H1 (cell line): Measurements from ENCODE around the gene SOX2. TPM values are rescaled to one million over a fixed set of nuclear protein-coding genes. Genes with fewer than 3 reads are reported as not detected.

Source experiments
- CTCF ChIA-PET: fragments of 300-600 bp; sonication (Branson Sonifier 250); formaldehyde crosslinking; loops from one replicate; lab custom pipeline; 2021; ENCODE audit not compliant: partially characterized antibody; lab: Charles Lee
- POLR2A ChIA-PET: fragments of 300-600 bp; sonication (Branson Sonifier 250); formaldehyde crosslinking; loops from one replicate; lab custom pipeline; 2021; ENCODE audit warnings: inconsistent platforms; ENCODE audit not compliant: partially characterized antibody; lab: Charles Lee
- DNase-seq, 2 experiments: peaks; one replicate each; pipeline versions ENCODE4 v3.0.0 to v3.0.0-alpha.2; 2010 to 2022; ENCODE audit warnings: low spot score in 2 of 2, low read depth in 1 of 2, mixed read lengths in 1 of 2
- FAIRE-seq: peaks from 2 replicates; lab custom pipeline; 2011; peaks lifted over from hg19 to GRCh38; lab: Jason Lieb, UNC
- H2AFZ ChIP-seq: 2 replicates; pipeline ENCODE4 v1.8.1; 2012; ENCODE audit warnings: low read length, inconsistent platforms
- H2AK5ac ChIP-seq: 2 replicates; pipeline ENCODE4 v1.6.1; 2013; ENCODE audit warnings: low read depth, low read length
- H2BK120ac ChIP-seq: replicated peaks from 2 replicates; pipeline ENCODE3; 2013; ENCODE audit warnings: low read depth, low read length, inconsistent platforms
- H2BK12ac ChIP-seq: 2 replicates; pipeline ENCODE4 v1.6.1; 2013; ENCODE audit warnings: low read depth, low read length
- H2BK15ac ChIP-seq: 2 replicates; pipeline ENCODE4 v1.6.1; 2013; ENCODE audit warnings: low read length
- H2BK20ac ChIP-seq: 2 replicates; pipeline ENCODE4 v1.6.1; 2013; ENCODE audit warnings: low read length
- H2BK5ac ChIP-seq: 2 replicates; pipeline ENCODE4 v1.6.1; 2013; ENCODE audit warnings: low read depth, low read length
- H3K14ac ChIP-seq: 2 replicates; pipeline ENCODE4 v1.6.1; 2013; ENCODE audit warnings: inconsistent platforms; ENCODE audit not compliant: insufficient read length
- H3K18ac ChIP-seq: 2 replicates; pipeline ENCODE4 v1.6.1; 2013; ENCODE audit warnings: low read length; ENCODE audit errors: extremely low read depth
- H3K23ac ChIP-seq: 2 replicates; pipeline ENCODE4 v1.6.1; 2013; ENCODE audit warnings: inconsistent platforms; ENCODE audit not compliant: insufficient read length
- H3K23me2 ChIP-seq: 2 replicates; pipeline ENCODE4 v1.6.1; 2013; ENCODE audit warnings: low read depth, low read length
- H3K27ac ChIP-seq: 2 replicates; pipeline ENCODE4 v1.6.1; 2011; ENCODE audit warnings: low read depth, low read length, inconsistent platforms
- H3K27me3 ChIP-seq, 4 experiments: replicated peaks in 1 of 4; 1 replicate in 1 of 4; 2 replicates in 3 of 4; pipeline versions ENCODE4 v1.6.1 to v1.8.1; 2011 to 2013; ENCODE audit warnings: low read length in 3 of 4, mild to moderate bottlenecking in 3 of 4, inconsistent platforms in 2 of 4, mixed read lengths in 2 of 4, moderate library complexity in 1 of 4; ENCODE audit not compliant: control insufficient read depth in 3 of 4, insufficient read depth in 3 of 4; ENCODE audit errors: extremely low read depth in 1 of 4
- H3K36me3 ChIP-seq, 4 experiments: 2 replicates each; pipeline versions ENCODE4 v1.6.1 to v1.8.1; 2011 to 2013; ENCODE audit warnings: mild to moderate bottlenecking in 4 of 4, low read length in 3 of 4, moderate library complexity in 2 of 4, control low read depth in 1 of 4, inconsistent platforms in 1 of 4; ENCODE audit not compliant: insufficient read depth in 4 of 4, control insufficient read depth in 2 of 4
- H3K4ac ChIP-seq: replicated peaks from 2 replicates; pipeline ENCODE3; 2013; ENCODE audit warnings: low read length, low read depth, mixed read lengths, inconsistent platforms; ENCODE audit not compliant: insufficient read length
- H3K4me1 ChIP-seq, 4 experiments: replicated peaks in 1 of 4; 1 replicate in 1 of 4; 2 replicates in 3 of 4; pipeline versions ENCODE4 v1.6.1 to v1.8.1; 2011 to 2013; ENCODE audit warnings: low read length in 3 of 4, inconsistent platforms in 2 of 4, mixed read lengths in 1 of 4; ENCODE audit not compliant: insufficient read depth in 4 of 4, control insufficient read depth in 3 of 4
- H3K4me2 ChIP-seq, 2 experiments: 2 replicates each; pipeline versions ENCODE4 v1.6.1 to v1.8.1; 2011 to 2013; ENCODE audit warnings: low read depth in 2 of 2, low read length in 2 of 2, control low read depth in 1 of 2, inconsistent platforms in 1 of 2, mild to moderate bottlenecking in 1 of 2; ENCODE audit not compliant: insufficient read depth in 1 of 2
- H3K4me3 ChIP-seq, 4 experiments: fragments of 200-600, 300-600 bp in 1 of 4; sonication (generic), shearing (Covaris generic), sonication (Bioruptor Twin) in 1 of 4; 2 replicates each; pipeline versions ENCODE4 v1.5.1 to v1.8.1; 2011 to 2016; ENCODE audit warnings: low read length in 4 of 4, low read depth in 3 of 4, control low read depth in 2 of 4, inconsistent platforms in 2 of 4, mild to moderate bottlenecking in 2 of 4, mixed read lengths in 1 of 4, moderate library complexity in 1 of 4; ENCODE audit not compliant: insufficient read depth in 2 of 4; ENCODE audit errors: extremely low read depth in 1 of 4
- H3K56ac ChIP-seq: replicated peaks from 2 replicates; pipeline ENCODE3; 2013; ENCODE audit warnings: low read depth, mild to moderate bottlenecking, mixed read lengths, low read length, inconsistent platforms; ENCODE audit not compliant: insufficient read length
- H3K79me1 ChIP-seq: 2 replicates; pipeline ENCODE4 v1.6.1; 2013; ENCODE audit warnings: low read depth, low read length, control low read depth
- H3K79me2 ChIP-seq, 2 experiments: 2 replicates each; pipeline versions ENCODE4 v1.6.1 to v1.8.1; 2012 to 2013; ENCODE audit warnings: low read length in 2 of 2, mild to moderate bottlenecking in 2 of 2, inconsistent platforms in 1 of 2; ENCODE audit not compliant: insufficient read depth in 2 of 2, control insufficient read depth in 1 of 2
- H3K9ac ChIP-seq, 4 experiments: replicated peaks in 1 of 4; 1 replicate in 1 of 4; 2 replicates in 3 of 4; pipeline versions ENCODE4 v1.6.1 to v1.8.1; 2011 to 2013; ENCODE audit warnings: low read depth in 3 of 4, low read length in 3 of 4, control low read depth in 2 of 4, mild to moderate bottlenecking in 2 of 4, moderate library complexity in 2 of 4, inconsistent platforms in 1 of 4; ENCODE audit errors: extremely low read depth in 1 of 4
- H3K9me3 ChIP-seq, 2 experiments: 2 replicates each; pipeline versions ENCODE4 v1.6.1 to v1.8.1; 2012 to 2013; ENCODE audit warnings: mild to moderate bottlenecking in 2 of 2, moderate library complexity in 2 of 2, control low read depth in 1 of 2, inconsistent platforms in 1 of 2, low read depth in 1 of 2, low read length in 1 of 2, mixed read lengths in 1 of 2; ENCODE audit not compliant: insufficient read depth in 2 of 2
- H4K20me1 ChIP-seq, 2 experiments: replicated peaks in 1 of 2; 2 replicates each; pipeline versions ENCODE3 to v1.8.1; 2011 to 2013; ENCODE audit warnings: inconsistent platforms in 2 of 2, low read length in 2 of 2, mild to moderate bottlenecking in 1 of 2; ENCODE audit not compliant: insufficient read depth in 2 of 2, control insufficient read depth in 1 of 2
- H4K5ac ChIP-seq: 2 replicates; pipeline ENCODE4 v1.6.1; 2013; ENCODE audit warnings: low read length, low read depth, mixed read lengths, inconsistent platforms; ENCODE audit not compliant: insufficient read length
- H4K8ac ChIP-seq: 2 replicates; pipeline ENCODE4 v1.8.0; 2013; ENCODE audit warnings: mild to moderate bottlenecking, moderate library complexity, low read length, inconsistent platforms; ENCODE audit not compliant: insufficient read depth; ENCODE audit errors: extremely low read depth
- H4K91ac ChIP-seq: replicated peaks from 2 replicates; pipeline ENCODE3; 2013; ENCODE audit warnings: low read length, mixed read lengths, inconsistent platforms; ENCODE audit not compliant: insufficient read length
- ASH2L ChIP-seq: fragments of 200-600, 300-600 bp; sonication (generic); IDR thresholded peaks from one replicate; pipeline ENCODE4 v1.7.1; 2017; ENCODE audit warnings: low read length
- EGR1 ChIP-seq: IDR thresholded peaks from 2 replicates; pipeline ENCODE4 v1.6.1; 2011; ENCODE audit warnings: low read depth, low read length, borderline replicate concordance
- GTF2F1 ChIP-seq: IDR thresholded peaks from 2 replicates; pipeline ENCODE4 v1.6.1; 2012; ENCODE audit warnings: low read depth, low read length, improper control_type of control experiment, borderline replicate concordance
- MAFK ChIP-seq: IDR thresholded peaks from 2 replicates; pipeline ENCODE4 v1.6.1; 2012; ENCODE audit warnings: low read depth, mild to moderate bottlenecking, improper control_type of control experiment, low read length
- POU5F1 ChIP-seq: IDR thresholded peaks from 2 replicates; pipeline ENCODE4 v1.6.1; 2011; ENCODE audit warnings: low read depth, mild to moderate bottlenecking, low read length, moderate library complexity
- RNF2 ChIP-seq: fragments of 200-900, 300-1000 bp; sonication (generic); IDR thresholded peaks from 2 replicates; pipeline ENCODE4 v1.7.1; 2016; ENCODE audit warnings: borderline replicate concordance, low read depth, mild to moderate bottlenecking, antibody characterized with exemption, low read length; ENCODE audit not compliant: poor library complexity, severe bottlenecking; ENCODE audit errors: missing control alignments
- WGBS, 2 experiments: shearing (Covaris generic) in 1 of 2; methylation state at CpG; one replicate each; pipeline versions ENCODE4 v1.1.6 to v1.1.7; 2013 to 2015; ENCODE audit warnings: low lambda C conversion rate in 2 of 2, mixed read lengths in 2 of 2, inconsistent platforms in 1 of 2, low coverage in 1 of 2, missing lambda C conversion rate in 1 of 2; ENCODE audit not compliant: insufficient replicate concordance in 2 of 2, insufficient coverage in 1 of 2, insufficient read length in 1 of 2; ENCODE audit errors: extremely low coverage in 1 of 2, missing lambda C conversion rate in 1 of 2; 5-methylcytosine and 5-hydroxymethylcytosine counted together
- polyA plus RNA-seq, 7 experiments: library from polyadenylated mRNA; depleted of rRNA in 3 of 7; stranded (reverse) in 5 of 7; unstranded in 2 of 7; fragments of >200 nt in 5 of 7; fragments of 200-250 nt in 2 of 7; gene quantifications; 1 replicate in 5 of 7; 2 replicates in 1 of 7; 4 replicates in 1 of 7; pipeline versions ENCODE4 v1.2.1 to v1.2.3, GENCODE V29; 2011 to 2013; ENCODE audit warnings: missing spikeins in 2 of 7, mixed read lengths in 2 of 7
- total RNA-seq: library from RNA; stranded (reverse); fragmentation: NEBNext Ultra II Directional; extraction: Animal tissue kit (Norgen Biotek cat#: 25700); gene quantifications from 2 replicates; pipeline ENCODE4 v1.2.1, GENCODE V29; 2021

Gene SOX2
- total and polyA plus RNA-seq, 2 of the 8 experiments (the other 6 are each of a cell fraction or from before 2014, with no cell fraction given), result 149 to 247 TPM

- Histone ChIP-seq H3K4me3 (no peak overlapping the region), H4K91ac (no peak overlapping the region), H2AFZ (peak overlapping the region; percentile 70; the same call in 1 of the 2 replicates), H3K79me1 (no peaks in the 10 kb centered on the region), H2BK5ac (no peak overlapping the region), H3K23me2 (no peaks in the 10 kb centered on the region; the same call in 1 of the 2 replicates), H3K4me1 (peaks cover 0 to 8% (median 6%) of the 10 kb centered on the region in 4 experiments; a peak in 2 of 7 replicates), H2BK12ac (peak overlapping the region; percentile 60; the same call in 1 of the 2 replicates), H3K23ac (no peak overlapping the region), H3K18ac (no peak overlapping the region; the same call in 1 of the 2 replicates), H2AK5ac (no peak overlapping the region), H3K27ac (no peak overlapping the region), H3K14ac (no peak overlapping the region), H2BK15ac (no peak overlapping the region), H3K79me2 (no peaks in the 10 kb centered on the region), H4K5ac (no peak overlapping the region), H3K27me3 (no peaks in the 10 kb centered on the region), H4K20me1 (no peaks in the 10 kb centered on the region), H4K8ac (no peak overlapping the region), H3K9ac (no peak overlapping the region), H3K56ac (no peak overlapping the region), H2BK120ac (no peak overlapping the region), H3K36me3 (no peaks in the 10 kb centered on the region), H3K4me2 (peak overlapping the region in 1 of 2 experiments; percentile 23; a peak in 2 of 4 replicates), H3K4ac (no peak overlapping the region), H3K9me3 (no peaks in the 10 kb centered on the region), H2BK20ac (no peak overlapping the region)
- DNase-seq (no peak), FAIRE-seq (no peak)
- TF ChIP-seq GTF2F1 (no peak), POU5F1 (no peak), MAFK (no peak), EGR1 (no peak), RNF2 (no peak), ASH2L (no peak)
- 40% methylated on average over 1 of the region's 1 CpG; no CpG with 5 or more reads in 1 of the 2 experiments for WGBS, 2 experiments
- ChIA-PET CTCF (interaction anchor here (1.4 to 4.8 kb wide), 2 partner anchors 14 to 361 kb away, joined by 3 to 32 read pairs; no protein-coding TSS in a partner anchor), POLR2A (interaction anchor here (1.2 kb wide), 1 partner anchor 11 kb away, joined by 3 read pairs; no protein-coding TSS in a partner anchor)
Measured at GRCh38 chr3:181687190-181687589, 24.5 kb upstream of the SOX2 start.
